SU-DHL-6 (cell line): Measurements from ENCODE around the gene VAMP5.

Source experiments
- H2AFZ ChIP-seq: fragments of 200-600 bp; sonication (generic); 2 replicates; pipeline ENCODE4 v1.6.1; 2014; ENCODE audit warnings: low read depth, mild to moderate bottlenecking, moderate library complexity, mixed read lengths, antibody characterized with exemption, low read length; ENCODE audit not compliant: severe bottlenecking
- H3F3A ChIP-seq: fragments of 200-600 bp; shearing (Covaris generic); 2 replicates; pipeline ENCODE4 v1.6.0; 2016; ENCODE audit warnings: antibody characterized with exemption, mild to moderate bottlenecking; ENCODE audit not compliant: insufficient read depth
- H3K27ac ChIP-seq: fragments of 200-600 bp; sonication (generic); 2 replicates; pipeline ENCODE4 v1.5.1; 2016; ENCODE audit warnings: low read depth, mild to moderate bottlenecking, low read length, moderate library complexity, mixed read lengths
- H3K27me3 ChIP-seq: fragments of 200-600 bp; sonication (generic), shearing (Covaris generic); 2 replicates; pipeline ENCODE4 v1.6.0; 2014; ENCODE audit warnings: mild to moderate bottlenecking, low read length
- H3K36me3 ChIP-seq: fragments of 200-600 bp; sonication (generic); 2 replicates; pipeline ENCODE4 v1.6.1; 2014; ENCODE audit warnings: mild to moderate bottlenecking, low read length, mixed read lengths
- H3K4me2 ChIP-seq: fragments of 300-600, 200-600 bp; shearing (Covaris generic), sonication (generic); 2 replicates; pipeline ENCODE4 v1.6.0; 2014; ENCODE audit warnings: low read length, low read depth, mild to moderate bottlenecking; ENCODE audit not compliant: poor library complexity, severe bottlenecking
- H3K4me3 ChIP-seq: fragments of 200-600 bp; sonication (generic); 2 replicates; pipeline ENCODE4 v1.5.1; 2014; ENCODE audit warnings: antibody characterized with exemption, low read length, mild to moderate bottlenecking, mixed read lengths; ENCODE audit not compliant: insufficient read depth, poor library complexity, severe bottlenecking
- H3K79me2 ChIP-seq: fragments of 200-600 bp; sonication (generic); 2 replicates; pipeline ENCODE4 v1.6.1; 2014; ENCODE audit warnings: mild to moderate bottlenecking, low read length, moderate library complexity; ENCODE audit not compliant: insufficient read depth
- H3K9ac ChIP-seq: fragments of 200-600 bp; sonication (generic); 2 replicates; pipeline ENCODE4 v1.7.0; 2014; ENCODE audit warnings: mild to moderate bottlenecking, low read length
- H3K9me2 ChIP-seq: fragments of 200-600 bp; sonication (generic); replicated peaks from 2 replicates; pipeline ENCODE4 v1.6.1; 2014; ENCODE audit warnings: low read length; ENCODE audit not compliant: insufficient read depth
- H3K9me3 ChIP-seq: fragments of 200-600 bp; sonication (generic); 2 replicates; pipeline ENCODE4 v1.6.1; 2014; ENCODE audit warnings: low read length, mixed read lengths; ENCODE audit not compliant: insufficient read depth
- H4K20me1 ChIP-seq: fragments of 200-600 bp; sonication (generic); 2 replicates; pipeline ENCODE4 v1.6.1; 2014; ENCODE audit warnings: low read depth, mild to moderate bottlenecking, antibody characterized with exemption, low read length, moderate library complexity, mixed read lengths
- CTCF ChIP-seq: fragments of 200-600 bp; sonication (generic); IDR thresholded peaks from one replicate; pipeline ENCODE4 v1.5.1; 2017; ENCODE audit warnings: antibody characterized with exemption, mild to moderate bottlenecking, low read length, moderate library complexity; ENCODE audit not compliant: insufficient read depth, poor library complexity, severe bottlenecking
- EZH2phosphoT487 ChIP-seq: fragments of 200-600 bp; sonication (generic), shearing (Covaris generic); conservative IDR thresholded peaks from 2 replicates; pipeline ENCODE4 v1.6.1; 2018; ENCODE audit warnings: mild to moderate bottlenecking, antibody characterized with exemption, low read length, moderate library complexity, mixed read lengths

VAMP5 gene

GRCh38 chr2:85547089-85547858 is 37.0 kb upstream of the VAMP5 start:
- H2AFZ ChIP-seq, result no peak overlapping the region
- no peaks in the 10 kb centered on the region for H3K9me2 ChIP-seq
- H3K36me3 ChIP-seq, result peaks cover 22% of the 10 kb centered on the region
- H3F3A ChIP-seq, result peaks cover 60% of the 10 kb centered on the region
- H3K9ac ChIP-seq, result no peak overlapping the region
- peak overlapping the region; percentile 16; the same call in 1 of the 2 replicates for H3K27ac ChIP-seq
- no peak overlapping the region for H3K4me2 ChIP-seq
- TF ChIP-seq EZH2phosphoT487 (no peak), CTCF (no peak)
- H3K79me2 ChIP-seq, result 0 out of 2 replicates have a peak, but pooled peaks cover 6% of the 10 kb centered on the region
- H3K9me3 ChIP-seq, result no peaks in the 10 kb centered on the region
- H3K27me3 ChIP-seq, result no peaks in the 10 kb centered on the region
- H4K20me1 ChIP-seq, result peaks cover 17% of the 10 kb centered on the region
- no peak overlapping the region for H3K4me3 ChIP-seq

- H3K36me3 ChIP-seq, result peaks cover 15% of the 10 kb centered on the region
- TF ChIP-seq EZH2phosphoT487, result no peak
- TF ChIP-seq CTCF, result no peak
These were observed 36.2 kb upstream of the VAMP5 start for GRCh38 chr2:85547859-85548607.

GRCh38 chr2:85548608-85548900 is 35.7 kb upstream of the VAMP5 start:
- H3K4me3 ChIP-seq, result no peak overlapping the region
- TF ChIP-seq EZH2phosphoT487 (no peak), CTCF (no peak)
- H3K4me2 ChIP-seq, result no peak overlapping the region
- no peak overlapping the region for H3K9ac ChIP-seq
- H3K79me2 ChIP-seq, result no peaks in the 10 kb centered on the region
- H4K20me1 ChIP-seq, result peaks cover 7% of the 10 kb centered on the region; the same call in 1 of the 2 replicates
- H2AFZ ChIP-seq, result no peak overlapping the region
- H3K9me2 ChIP-seq, result no peaks in the 10 kb centered on the region
- H3F3A ChIP-seq, result peaks cover 49% of the 10 kb centered on the region
- peaks cover 11% of the 10 kb centered on the region; the same call in 1 of the 2 replicates for H3K36me3 ChIP-seq
- H3K9me3 ChIP-seq, result no peaks in the 10 kb centered on the region
- H3K27ac ChIP-seq, result no peak overlapping the region; the same call in 1 of the 2 replicates
- H3K27me3 ChIP-seq, result no peaks in the 10 kb centered on the region

More at GRCh38 chr2:85547859-85548607, 36.2 kb upstream of the VAMP5 start:
- Histone ChIP-seq H2AFZ (no peak overlapping the region), H3K9me2 (no peaks in the 10 kb centered on the region), H3K79me2 (no peaks in the 10 kb centered on the region), H3K27me3 (no peaks in the 10 kb centered on the region), H3K4me2 (no peak overlapping the region), H4K20me1 (peaks cover 9% of the 10 kb centered on the region), H3K27ac (no peak overlapping the region), H3F3A (peaks cover 53% of the 10 kb centered on the region), H3K4me3 (no peak overlapping the region), H3K9me3 (no peaks in the 10 kb centered on the region), H3K9ac (no peak overlapping the region)
